A549 (cell line): Measurements from ENCODE around the gene ARHGEF1. TPM values are rescaled to one million over a fixed set of nuclear protein-coding genes. Genes with fewer than 3 reads are reported as not detected.

Experiments used
- ATAC-seq, 2 experiments: fragments of 200-7000 bp in 1 of 2; fragments of >200 bp in 1 of 2; cut with Nextera tagmentation in 1 of 2; cut with Tn5 transposase in 1 of 2; 3 replicates each; pipeline versions ENCODE4 v1.8.0 to v1.9.1; 2018 to 2020; ENCODE audit warnings: mild to moderate bottlenecking in 1 of 2, moderate library complexity in 1 of 2
- CTCF ChIA-PET: fragments of 300-600 bp; sonication (Branson Sonifier 250); formaldehyde crosslinking; extraction: SDS; loops from one replicate; lab custom pipeline; 2021; ENCODE audit warnings: antibody characterized with exemption, inconsistent platforms; lab: Yijun Ruan, JAX
- POLR2A ChIA-PET: fragments of 350-600 bp; formaldehyde crosslinking; extraction: SDS; loops from one replicate; lab custom pipeline; 2021; ENCODE audit warnings: antibody characterized with exemption, inconsistent platforms; lab: Yijun Ruan, JAX
- DNase-seq, 2 experiments: peaks; one replicate each; pipeline versions ENCODE4 v3.0.0 to v3.0.0-alpha.2; 2011 to 2016; ENCODE audit warnings: low read depth in 1 of 2, low spot score in 1 of 2
- FAIRE-seq: peaks from 2 replicates; lab custom pipeline; 2011; peaks lifted over from hg19 to GRCh38; lab: Jason Lieb, UNC
- H3K27ac ChIP-seq, 2 experiments: fragments of >200 bp; sonication (Bioruptor Twin); formaldehyde crosslinking; 3 replicates each; pipeline ENCODE4 v1.5.1; 2016 to 2017
- H3K4me1 ChIP-seq: fragments of >200 bp; sonication (Bioruptor Twin); formaldehyde crosslinking; 3 replicates; pipeline ENCODE4 v1.6.1; 2016
- H3K4me2 ChIP-seq: fragments of >200 bp; sonication (Bioruptor Twin); formaldehyde crosslinking; 3 replicates; pipeline ENCODE4 v1.6.1; 2016
- H3K4me3 ChIP-seq: fragments of >200 bp; sonication (Bioruptor Twin); formaldehyde crosslinking; 3 replicates; pipeline ENCODE4 v1.5.1; 2016
- H3K9me3 ChIP-seq: fragments of >200 bp; sonication (Bioruptor Twin); formaldehyde crosslinking; 3 replicates; pipeline ENCODE4 v1.6.1; 2016
- CBX2 ChIP-seq: fragments of 200-600 bp; sonication (generic); IDR thresholded peaks from 2 replicates; pipeline ENCODE4 v1.6.1; 2016; ENCODE audit warnings: low read depth, mild to moderate bottlenecking, borderline replicate concordance
- EHF ChIP-seq: fragments of 250-450 bp; sonication (Bioruptor Pico); IDR thresholded peaks from 2 replicates; pipeline ENCODE4 v1.5.0; 2020; ENCODE audit warnings: mild to moderate bottlenecking
- EP300 ChIP-seq, 2 experiments: fragments of >200 bp; sonication (Bioruptor Twin); formaldehyde crosslinking; IDR thresholded peaks; 2 replicates in 1 of 2; 3 replicates in 1 of 2; pipeline ENCODE4 v1.6.1; 2016 to 2017
- ESRRA ChIP-seq: fragments of 150-350 bp; IDR thresholded peaks from 2 replicates; pipeline ENCODE4 v1.6.1; 2014; ENCODE audit warnings: mild to moderate bottlenecking, low read length, borderline replicate concordance
- FOSB ChIP-seq: fragments of 250-450 bp; sonication (Bioruptor Pico); IDR thresholded peaks from 2 replicates; pipeline ENCODE4 v1.5.0; 2020; ENCODE audit warnings: mild to moderate bottlenecking, moderate library complexity
- HEYL ChIP-seq: fragments of 250-450 bp; sonication (Bioruptor Pico); IDR thresholded peaks from 2 replicates; pipeline ENCODE4 v1.8.0; 2021; ENCODE audit warnings: mild to moderate bottlenecking, moderate library complexity
- HOXA7 ChIP-seq: fragments of 250-450 bp; sonication (Bioruptor Pico); IDR thresholded peaks from 2 replicates; pipeline ENCODE4 v1.5.0; 2020; ENCODE audit warnings: mild to moderate bottlenecking, moderate library complexity
- JUN ChIP-seq, 2 experiments: fragments of >200 bp; sonication (Bioruptor Twin); formaldehyde crosslinking; IDR thresholded peaks; 2 replicates in 1 of 2; 3 replicates in 1 of 2; pipeline ENCODE4 v1.6.1; 2016 to 2017
- KDM1A ChIP-seq: fragments of 200-600 bp; sonication (generic); IDR thresholded peaks from 2 replicates; pipeline ENCODE4 v1.6.1; 2016; ENCODE audit warnings: low read depth, mild to moderate bottlenecking
- MAZ ChIP-seq: fragments of 150-350 bp; IDR thresholded peaks from 2 replicates; pipeline ENCODE4 v1.6.1; 2014; ENCODE audit warnings: antibody characterized with exemption, low read depth, low read length, borderline replicate concordance
- MYC ChIP-seq: IDR thresholded peaks from 2 replicates; pipeline ENCODE4 v1.6.1; 2012; ENCODE audit warnings: mild to moderate bottlenecking, inconsistent platforms, low read length, improper control_type of control experiment, borderline replicate concordance
- NFE2L2 ChIP-seq: fragments of 150-350 bp; conservative IDR thresholded peaks from 2 replicates; pipeline ENCODE4 v1.6.1; 2014; ENCODE audit warnings: low read length
- NR3C1 ChIP-seq: fragments of >200 bp; sonication (Bioruptor Twin); formaldehyde crosslinking; IDR thresholded peaks from 3 replicates; pipeline ENCODE4 v1.6.1; 2017
- POLR2A ChIP-seq: IDR thresholded peaks from 2 replicates; pipeline ENCODE4 v1.6.1; 2012; ENCODE audit warnings: mild to moderate bottlenecking, low read length
- POLR2AphosphoS2 ChIP-seq: conservative IDR thresholded peaks from 2 replicates; pipeline ENCODE4 v1.6.1; 2012; ENCODE audit warnings: low read length, improper control_type of control experiment, inconsistent platforms
- RAD21 ChIP-seq, 2 experiments: fragments of >200 bp in 1 of 2; sonication (Bioruptor Twin) in 1 of 2; formaldehyde crosslinking in 1 of 2; IDR thresholded peaks in 1 of 2; conservative IDR thresholded peaks in 1 of 2; 2 replicates in 1 of 2; 3 replicates in 1 of 2; pipeline ENCODE4 v1.6.1; 2012 to 2018; ENCODE audit warnings: inconsistent platforms in 1 of 2
- SMC3 ChIP-seq: fragments of >200 bp; sonication (Bioruptor Twin); formaldehyde crosslinking; IDR thresholded peaks from 3 replicates; pipeline ENCODE4 v1.6.1; 2018; ENCODE audit warnings: inconsistent platforms
- TP53 ChIP-seq: fragments of 250-450 bp; sonication (Bioruptor Pico); IDR thresholded peaks from 2 replicates; pipeline ENCODE4 v1.5.0; 2021; ENCODE audit warnings: mild to moderate bottlenecking, moderate library complexity
- ZNF302 ChIP-seq: fragments of 250-450 bp; sonication (Bioruptor Pico); IDR thresholded peaks from 2 replicates; pipeline ENCODE4 v1.9.0; 2021; ENCODE audit warnings: inconsistent platforms, mild to moderate bottlenecking, moderate library complexity
- ZSCAN20 ChIP-seq: fragments of 250-450 bp; sonication (Bioruptor Pico); IDR thresholded peaks from 2 replicates; pipeline ENCODE4 v1.8.0; 2022; ENCODE audit warnings: mild to moderate bottlenecking, moderate library complexity
- WGBS: methylation state at CpG from one replicate; pipeline ENCODE4 v1.1.6; 2017; ENCODE audit errors: missing lambda C conversion rate; 5-methylcytosine and 5-hydroxymethylcytosine counted together
- polyA plus RNA-seq, 4 experiments: library from polyadenylated mRNA; depleted of rRNA in 3 of 4; stranded (reverse); fragments of >200 nt; fragmentation: RNase III in 1 of 4; extraction: RNeasy Plus Mini Kit Qiagen cat#74134 plus additional on column Dnase treatment in 1 of 4; gene quantifications; 2 replicates in 3 of 4; 3 replicates in 1 of 4; pipeline ENCODE4 v1.2.3, GENCODE V29; 2011 to 2017
- TF ChIP-seq, protein P1 (sequence below): fragments of >200 bp; sonication (Bioruptor Twin); formaldehyde crosslinking; IDR thresholded peaks from 3 replicates; pipeline ENCODE4 v1.5.1; 2016
- TF ChIP-seq, protein P2 (sequence below): IDR thresholded peaks from 2 replicates; pipeline ENCODE4 v1.6.1; 2012
- TF ChIP-seq, protein P3 (sequence below): fragments of 250-450 bp; sonication (Bioruptor Pico); IDR thresholded peaks from 2 replicates; pipeline ENCODE4 v1.5.0; 2021; ENCODE audit warnings: mild to moderate bottlenecking, moderate library complexity, borderline replicate concordance
- TF ChIP-seq, protein P4 (sequence below): fragments of >200 bp; sonication (Bioruptor Twin); formaldehyde crosslinking; IDR thresholded peaks from 2 replicates; pipeline ENCODE4 v1.6.1; 2016

ARHGEF1 gene
- polyA plus RNA-seq, 2 of the 4 experiments (the other 2 are of a cell fraction): 38.0 to 84.2 TPM

DNA sequence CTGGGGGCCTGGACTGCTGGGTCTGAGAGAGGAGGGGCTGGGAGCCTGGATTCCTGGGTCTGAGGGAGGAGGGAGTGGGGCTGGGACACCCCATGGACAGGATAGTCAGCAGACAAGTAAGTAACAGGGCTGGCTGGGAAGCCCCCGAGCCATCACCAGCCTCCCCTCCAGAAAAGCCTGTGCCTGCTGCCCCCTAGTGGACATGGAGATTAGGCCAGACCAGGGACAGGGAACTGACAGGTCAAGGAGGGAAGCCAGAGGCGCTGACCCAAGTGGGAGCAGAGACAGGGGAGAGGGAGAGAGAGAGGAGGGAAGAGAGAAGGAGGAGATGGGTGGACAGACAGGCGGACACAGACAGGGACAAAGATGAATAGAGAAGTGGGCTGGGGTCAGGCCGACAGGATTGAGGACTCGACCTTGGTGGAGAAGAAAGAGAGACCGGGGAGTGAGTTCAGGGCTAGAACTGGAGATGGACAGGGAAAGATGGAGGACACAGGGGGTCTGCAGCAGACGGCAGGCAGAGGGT is 51.9 kb downstream of the ARHGEF1 start:
- H3K4me1 ChIP-seq: 0 out of 3 replicates have a peak, but pooled peaks cover 3% of the 10 kb centered on the region
- no peaks in the 10 kb centered on the region for H3K9me3 ChIP-seq
- 30% methylated on average over 7 of the region's 7 CpGs for WGBS
- FAIRE-seq (peak; percentile 99), ATAC-seq (peak; percentile 48 to 88), DNase-seq (peak; percentile 80 to 96)
- POLR2A ChIA-PET: interaction anchor here (1.2 to 1.9 kb wide), 2 partner anchors 62 to 63 kb away, joined by 3 to 6 read pairs; no protein-coding TSS in a partner anchor
- H3K27ac ChIP-seq: no peak overlapping the region
- TF ChIP-seq ZSCAN20 (CRISPR knock-in tag) (no peak), RAD21 (conservative IDR thresholded peaks at IDR 0.05 in 1 of 2, IDR thresholded peaks at IDR 0.05 in 1 of 2) (peak; percentile 77 to 90), ESRRA (peak; percentile 24; the same call in 1 of the 2 replicates), SMC3 (peak; percentile 76), KDM1A (no peak), ZNF302 (CRISPR knock-in tag) (no peak), MAZ (peak; percentile 52; the same call in 1 of the 2 replicates)
- TF ChIP-seq, protein P1, sequence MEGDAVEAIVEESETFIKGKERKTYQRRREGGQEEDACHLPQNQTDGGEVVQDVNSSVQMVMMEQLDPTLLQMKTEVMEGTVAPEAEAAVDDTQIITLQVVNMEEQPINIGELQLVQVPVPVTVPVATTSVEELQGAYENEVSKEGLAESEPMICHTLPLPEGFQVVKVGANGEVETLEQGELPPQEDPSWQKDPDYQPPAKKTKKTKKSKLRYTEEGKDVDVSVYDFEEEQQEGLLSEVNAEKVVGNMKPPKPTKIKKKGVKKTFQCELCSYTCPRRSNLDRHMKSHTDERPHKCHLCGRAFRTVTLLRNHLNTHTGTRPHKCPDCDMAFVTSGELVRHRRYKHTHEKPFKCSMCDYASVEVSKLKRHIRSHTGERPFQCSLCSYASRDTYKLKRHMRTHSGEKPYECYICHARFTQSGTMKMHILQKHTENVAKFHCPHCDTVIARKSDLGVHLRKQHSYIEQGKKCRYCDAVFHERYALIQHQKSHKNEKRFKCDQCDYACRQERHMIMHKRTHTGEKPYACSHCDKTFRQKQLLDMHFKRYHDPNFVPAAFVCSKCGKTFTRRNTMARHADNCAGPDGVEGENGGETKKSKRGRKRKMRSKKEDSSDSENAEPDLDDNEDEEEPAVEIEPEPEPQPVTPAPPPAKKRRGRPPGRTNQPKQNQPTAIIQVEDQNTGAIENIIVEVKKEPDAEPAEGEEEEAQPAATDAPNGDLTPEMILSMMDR: peak; percentile 96
- H3K4me2 ChIP-seq: no peak overlapping the region
- CTCF ChIA-PET: interaction anchor here (0.6 to 9.9 kb wide), 22 partner anchors 10 to 91 kb away, joined by 3 to 163 read pairs (median 4); partner anchors contain the start of gene ARHGEF1
- no peak overlapping the region for H3K4me3 ChIP-seq

DNA sequence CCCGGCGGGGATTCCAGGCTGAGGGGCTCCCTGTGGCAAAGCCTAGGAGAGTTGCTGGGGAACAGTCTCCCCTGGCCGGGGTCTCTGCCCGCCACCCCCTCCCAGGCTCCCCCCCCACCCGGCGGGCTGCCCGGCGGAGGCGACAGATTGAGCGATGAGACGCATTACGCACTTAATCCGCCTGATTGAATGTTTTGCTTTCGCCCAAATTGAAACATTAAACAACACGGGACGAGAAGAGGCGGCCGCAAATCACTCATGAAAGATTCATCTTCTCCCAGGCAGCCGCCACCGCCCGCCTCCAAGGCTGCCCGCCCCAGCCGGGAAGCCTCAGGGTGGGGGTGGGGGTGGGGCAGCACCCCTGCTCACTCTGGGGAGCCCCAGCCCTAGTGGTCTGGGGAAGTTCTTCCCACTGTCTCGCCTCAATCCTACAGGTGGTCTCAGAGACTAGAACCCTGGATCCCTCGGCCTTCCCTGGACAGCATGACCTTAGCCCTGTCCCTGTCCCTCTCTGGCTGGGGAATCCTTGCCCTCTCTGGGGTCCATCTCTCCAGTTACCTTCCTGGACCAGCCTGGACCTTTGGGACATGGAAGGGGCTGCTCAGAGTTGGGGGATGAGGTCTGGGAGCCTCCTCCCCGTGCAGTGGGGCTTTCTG is 52.9 kb downstream of the ARHGEF1 start:
- peak; percentile 3 to 6; a peak in 5 of 6 replicates for ATAC-seq
- POLR2A ChIA-PET: no interaction called here
- no peak for DNase-seq
- peaks cover 8% of the 10 kb centered on the region; the same call in 1 of the 3 replicates for H3K4me1 ChIP-seq
- H3K27ac ChIP-seq: no peak overlapping the region
- WGBS: 51% methylated on average over 25 of the region's 26 CpGs
- CTCF ChIA-PET: interaction anchor here (0.7 to 9.9 kb wide), 15 partner anchors 11 to 75 kb away, joined by 3 to 163 read pairs (median 7); no protein-coding TSS in a partner anchor
- no peak for FAIRE-seq
- no peak overlapping the region for H3K4me3 ChIP-seq
- TF ChIP-seq HOXA7 (CRISPR knock-in tag) (no peak), POLR2AphosphoS2 (no peak), NR3C1 (no peak), HEYL (no peak), NFE2L2 (no peak)
- H3K4me2 ChIP-seq: no peak overlapping the region
- H3K9me3 ChIP-seq: no peaks in the 10 kb centered on the region

DNA sequence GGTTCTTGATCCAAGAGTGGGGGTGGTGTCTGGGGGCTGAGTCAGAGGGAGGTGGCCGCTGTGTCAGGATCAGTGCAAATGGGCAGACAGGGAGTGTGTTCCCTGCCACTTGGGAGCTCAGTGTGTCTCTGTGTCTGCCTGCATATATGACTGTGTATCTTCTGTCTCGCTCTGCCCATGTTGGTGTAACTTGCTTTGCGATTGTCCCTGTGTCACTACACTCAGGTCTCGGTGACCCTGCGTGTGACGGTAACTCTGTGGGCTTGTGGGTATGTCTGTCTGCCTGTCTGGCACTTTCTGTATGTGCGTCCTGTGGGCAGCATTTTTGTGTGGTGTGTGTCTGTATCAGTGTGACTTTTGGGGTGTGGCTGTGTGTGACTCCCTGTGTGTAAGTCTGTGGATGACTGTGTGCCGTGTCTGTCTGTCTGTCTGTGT is 53.4 kb downstream of the ARHGEF1 start:
- H3K4me1 ChIP-seq: peaks cover 9% of the 10 kb centered on the region; the same call in 1 of the 3 replicates
- H3K4me3 ChIP-seq: no peak overlapping the region
- no peaks in the 10 kb centered on the region for H3K9me3 ChIP-seq
- ChIA-PET POLR2A (no interaction called here), CTCF (interaction anchor here (0.7 to 2.6 kb wide), 15 partner anchors 11 to 116 kb away, joined by 3 to 36 read pairs (median 5); no protein-coding TSS in a partner anchor)
- ATAC-seq (peak; percentile 3 to 5; a peak in 5 of 6 replicates), FAIRE-seq (no peak), DNase-seq (no peak)
- WGBS: 69% methylated on average over 8 of the region's 8 CpGs
- H3K27ac ChIP-seq: no peak overlapping the region
- no peak overlapping the region for H3K4me2 ChIP-seq
- TF ChIP-seq HOXA7 (CRISPR knock-in tag): no peak
- TF ChIP-seq, protein P2, sequence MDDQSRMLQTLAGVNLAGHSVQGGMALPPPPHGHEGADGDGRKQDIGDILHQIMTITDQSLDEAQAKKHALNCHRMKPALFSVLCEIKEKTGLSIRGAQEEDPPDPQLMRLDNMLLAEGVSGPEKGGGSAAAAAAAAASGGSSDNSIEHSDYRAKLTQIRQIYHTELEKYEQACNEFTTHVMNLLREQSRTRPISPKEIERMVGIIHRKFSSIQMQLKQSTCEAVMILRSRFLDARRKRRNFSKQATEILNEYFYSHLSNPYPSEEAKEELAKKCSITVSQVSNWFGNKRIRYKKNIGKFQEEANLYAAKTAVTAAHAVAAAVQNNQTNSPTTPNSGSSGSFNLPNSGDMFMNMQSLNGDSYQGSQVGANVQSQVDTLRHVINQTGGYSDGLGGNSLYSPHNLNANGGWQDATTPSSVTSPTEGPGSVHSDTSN: no peak
- no peak for TF ChIP-seq JUN (IDR thresholded peaks at IDR 0.05)
- TF ChIP-seq, protein P1: no peak
- TF ChIP-seq POLR2A: no peak
- TF ChIP-seq, protein P3, sequence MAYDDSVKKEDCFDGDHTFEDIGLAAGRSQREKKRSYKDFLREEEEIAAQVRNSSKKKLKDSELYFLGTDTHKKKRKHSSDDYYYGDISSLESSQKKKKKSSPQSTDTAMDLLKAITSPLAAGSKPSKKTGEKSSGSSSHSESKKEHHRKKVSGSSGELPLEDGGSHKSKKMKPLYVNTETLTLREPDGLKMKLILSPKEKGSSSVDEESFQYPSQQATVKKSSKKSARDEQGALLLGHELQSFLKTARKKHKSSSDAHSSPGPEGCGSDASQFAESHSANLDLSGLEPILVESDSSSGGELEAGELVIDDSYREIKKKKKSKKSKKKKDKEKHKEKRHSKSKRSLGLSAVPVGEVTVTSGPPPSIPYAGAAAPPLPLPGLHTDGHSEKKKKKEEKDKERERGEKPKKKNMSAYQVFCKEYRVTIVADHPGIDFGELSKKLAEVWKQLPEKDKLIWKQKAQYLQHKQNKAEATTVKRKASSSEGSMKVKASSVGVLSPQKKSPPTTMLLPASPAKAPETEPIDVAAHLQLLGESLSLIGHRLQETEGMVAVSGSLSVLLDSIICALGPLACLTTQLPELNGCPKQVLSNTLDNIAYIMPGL (CRISPR knock-in tag): no peak
- TF ChIP-seq FOSB (CRISPR knock-in tag): no peak
- no peak for TF ChIP-seq NR3C1
- no peak for TF ChIP-seq EHF (CRISPR knock-in tag)
- TF ChIP-seq, protein P4, sequence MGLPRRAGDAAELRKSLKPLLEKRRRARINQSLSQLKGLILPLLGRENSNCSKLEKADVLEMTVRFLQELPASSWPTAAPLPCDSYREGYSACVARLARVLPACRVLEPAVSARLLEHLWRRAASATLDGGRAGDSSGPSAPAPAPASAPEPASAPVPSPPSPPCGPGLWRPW: no peak
- no peak for TF ChIP-seq ESRRA
- TF ChIP-seq CBX2: no peak
- TF ChIP-seq ZNF302 (CRISPR knock-in tag): no peak
- TF ChIP-seq RAD21 (conservative IDR thresholded peaks at IDR 0.05 in 1 of 2, IDR thresholded peaks at IDR 0.05 in 1 of 2): no peak
- no peak for TF ChIP-seq TP53 (CRISPR knock-in tag)
- TF ChIP-seq EP300 (IDR thresholded peaks at IDR 0.05): no peak
- no peak for TF ChIP-seq NFE2L2
- TF ChIP-seq MYC: no peak
